ENCODE results near the gene PPP2R2B.

Gene PPP2R2B

GRCh38 chr5:146888351-146888978 lies 9.9 kb upstream of the PPP2R2B start:
- no peak for TF ChIP-seq CTCF (conservative IDR thresholded peaks at IDR 0.05)
- no peak overlapping the region for H3K27ac ChIP-seq

- no peak overlapping the region for H3K27ac ChIP-seq
- no peak for TF ChIP-seq CTCF (conservative IDR thresholded peaks at IDR 0.05)
Measured at GRCh38 chr5:146884066-146884626, 5.6 kb upstream of the PPP2R2B start.

GRCh38 chr5:146883511-146883910 lies 5.0 kb upstream of the PPP2R2B start:
- H3K27ac ChIP-seq, result no peak overlapping the region
- no peak for TF ChIP-seq CTCF (conservative IDR thresholded peaks at IDR 0.05)

GRCh38 chr5:146880966-146881365 lies 2.4 kb upstream of the PPP2R2B start:
- no peak overlapping the region for H3K27ac ChIP-seq
- no peak for TF ChIP-seq CTCF (conservative IDR thresholded peaks at IDR 0.05)

- TF ChIP-seq CTCF (conservative IDR thresholded peaks at IDR 0.05), result no peak
- H3K27ac ChIP-seq, result peak overlapping the region; percentile 29; the same call in 1 of the 2 replicates
Measured at GRCh38 chr5:146877783-146878475, 628 bp downstream of the PPP2R2B start.

- no peak overlapping the region for H3K27ac ChIP-seq
- no peak for TF ChIP-seq CTCF (conservative IDR thresholded peaks at IDR 0.05)
Measured at GRCh38 chr5:146877178-146877681, 1.3 kb downstream of the PPP2R2B start.

- TF ChIP-seq CTCF (conservative IDR thresholded peaks at IDR 0.05), result no peak
- H3K27ac ChIP-seq, result no peak overlapping the region
Measured at GRCh38 chr5:146873186-146873917, 5.2 kb downstream of the PPP2R2B start.

All from VCaP (cell line).